ENCODE data around the gene HELZ2.
"Not testable (repeated sequence)": the region's sequence is repeated elsewhere in the genome, so short reads cannot be mapped to it uniquely, and the experiment has no call there.

The HELZ2 gene

DNA sequence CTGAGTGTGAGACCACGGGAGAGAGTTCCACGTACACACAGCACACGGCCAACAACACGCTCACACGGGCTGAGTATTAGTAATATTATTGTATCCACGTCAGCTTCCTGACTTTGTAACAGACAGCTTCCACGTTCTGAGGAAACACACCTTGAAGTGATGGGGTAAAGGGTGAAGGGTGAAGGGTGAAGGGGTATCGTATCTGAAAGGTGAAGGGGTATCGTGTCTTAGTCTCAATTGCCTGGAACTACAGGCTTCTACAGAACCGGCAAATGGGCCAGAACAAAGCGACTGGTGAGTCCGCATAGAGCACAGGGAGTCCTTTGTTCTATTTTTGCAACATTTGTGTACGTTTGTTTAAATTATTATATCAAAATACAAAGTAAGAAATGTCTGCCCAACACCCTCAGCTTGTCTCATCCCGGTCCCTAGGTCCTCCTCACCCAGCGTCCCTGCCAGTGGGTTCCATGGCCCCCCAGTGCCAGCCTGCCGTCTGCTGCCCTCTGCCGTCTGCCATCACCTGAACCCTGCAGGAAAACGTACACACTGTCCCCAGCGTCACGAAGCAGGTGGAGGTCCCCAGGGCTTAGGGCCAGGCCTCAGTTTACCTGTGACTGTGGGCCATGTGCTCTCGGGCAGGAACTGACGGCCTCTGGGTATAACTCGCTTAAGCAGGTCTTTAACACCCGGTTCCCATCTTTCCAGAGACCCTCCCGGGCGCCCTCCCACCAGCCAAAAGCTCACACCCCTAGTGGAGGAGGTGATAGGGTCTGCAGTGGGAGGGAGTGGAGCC lies 4.4 kb upstream of the HELZ2 start:
- no peak for DNase-seq (ENCODE audit: low read depth, low spot score)

- no peak for DNase-seq (ENCODE audit: low read depth, low spot score)
These were observed 3.4 kb upstream of the HELZ2 start for GRCh38 chr20:63577317-63577894.

DNA sequence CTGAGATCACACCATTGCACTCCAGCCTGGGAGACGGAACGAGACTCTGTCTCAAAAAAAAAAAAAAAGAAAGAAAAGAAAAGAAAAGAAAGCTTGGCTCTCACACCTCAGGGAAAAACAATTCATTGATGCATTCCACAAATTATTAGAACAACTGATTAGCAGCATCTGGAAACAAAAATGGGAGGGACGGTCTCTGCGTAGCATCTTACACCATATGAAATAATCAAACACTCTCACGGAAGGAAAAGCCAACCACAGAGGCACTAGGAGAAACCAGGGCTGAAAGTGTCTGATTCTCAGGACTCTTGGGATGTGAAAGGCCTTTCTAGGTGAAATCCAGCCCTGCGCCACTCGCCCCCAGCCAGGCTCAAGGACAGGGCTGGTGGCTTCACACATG lies 2.3 kb upstream of the HELZ2 start:
- DNase-seq (ENCODE audit: low read depth, low spot score), result no peak

GRCh38 chr20:63574829-63575743 lies 1.0 kb upstream of the HELZ2 start:
- no peak for DNase-seq (ENCODE audit: low read depth, low spot score)

- no peak for DNase-seq (ENCODE audit: low read depth, low spot score)
These were observed 350 bp downstream of the HELZ2 start for GRCh38 chr20:63573647-63574131.

DNA sequence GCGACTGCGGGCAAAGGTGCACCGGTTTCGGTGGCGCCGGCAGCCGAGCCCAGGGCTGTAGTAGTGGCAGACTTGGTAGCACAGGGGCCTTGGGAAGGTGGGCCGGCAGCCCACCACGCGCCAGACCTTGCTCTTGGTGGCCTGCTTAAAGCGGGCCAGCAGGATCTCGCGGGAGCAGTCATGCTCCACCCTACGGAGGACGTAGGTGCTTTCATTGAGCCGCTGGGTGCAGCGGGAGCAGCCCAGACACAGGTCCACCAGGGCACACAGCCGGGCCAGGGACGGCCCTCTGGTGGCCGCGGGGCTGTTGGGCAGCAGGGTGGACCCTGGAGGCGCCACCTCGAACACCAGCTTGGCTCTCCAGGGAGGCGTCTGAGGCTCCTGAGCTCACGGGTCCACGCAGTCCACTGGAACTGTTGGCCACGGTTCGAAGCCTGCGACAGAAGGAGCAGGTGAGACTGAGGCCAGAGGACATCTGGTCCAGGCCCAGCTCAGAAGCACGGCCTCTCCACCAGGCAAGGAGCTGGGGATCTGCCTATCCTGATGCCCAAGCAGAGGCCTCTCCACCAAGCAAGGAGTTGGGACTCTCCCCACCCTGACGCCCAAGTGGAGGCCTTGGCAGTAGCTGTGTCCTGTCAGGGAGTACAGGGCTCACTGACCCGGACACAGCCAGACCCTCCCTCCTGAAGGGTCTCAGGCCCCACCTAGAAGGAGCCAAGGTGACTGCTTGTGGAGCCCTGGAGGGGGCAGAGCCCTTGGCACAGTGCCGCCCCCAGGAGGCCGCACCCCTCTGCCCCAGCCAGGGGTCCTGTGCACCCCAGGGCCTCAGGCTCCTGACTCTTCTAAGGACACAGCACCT lies 1.0 kb downstream of the HELZ2 start:
- DNase-seq (ENCODE audit: low read depth, low spot score), result no peak

- no peak for DNase-seq (ENCODE audit: low read depth, low spot score)
These were observed 1.8 kb downstream of the HELZ2 start for GRCh38 chr20:63572071-63572787.

DNA sequence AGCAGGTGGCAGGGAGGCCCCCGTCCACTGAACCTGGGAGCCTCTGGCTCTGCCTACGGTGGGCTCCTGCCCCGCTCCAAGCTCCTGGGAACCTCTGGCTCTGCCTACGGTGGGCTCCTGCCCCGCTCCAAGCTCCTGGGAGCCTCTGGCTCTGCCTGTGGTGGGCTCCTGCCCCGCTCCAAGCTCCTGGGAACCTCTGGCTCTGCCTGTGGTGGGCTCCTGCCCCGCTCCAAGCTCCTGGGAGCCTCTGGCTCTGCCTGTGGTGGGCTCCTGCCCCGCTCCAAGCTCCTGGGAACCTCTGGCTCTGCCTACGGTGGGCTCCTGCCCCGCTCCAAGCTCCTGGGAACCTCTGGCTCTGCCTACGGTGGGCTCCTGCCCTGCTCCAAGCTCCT lies 3.0 kb downstream of the HELZ2 start:
- not testable (repeated sequence) for DNase-seq (ENCODE audit: low read depth, low spot score)

GRCh38 chr20:63570281-63571086 lies 3.6 kb downstream of the HELZ2 start:
- DNase-seq (ENCODE audit: low read depth, low spot score), result no peak

DNA sequence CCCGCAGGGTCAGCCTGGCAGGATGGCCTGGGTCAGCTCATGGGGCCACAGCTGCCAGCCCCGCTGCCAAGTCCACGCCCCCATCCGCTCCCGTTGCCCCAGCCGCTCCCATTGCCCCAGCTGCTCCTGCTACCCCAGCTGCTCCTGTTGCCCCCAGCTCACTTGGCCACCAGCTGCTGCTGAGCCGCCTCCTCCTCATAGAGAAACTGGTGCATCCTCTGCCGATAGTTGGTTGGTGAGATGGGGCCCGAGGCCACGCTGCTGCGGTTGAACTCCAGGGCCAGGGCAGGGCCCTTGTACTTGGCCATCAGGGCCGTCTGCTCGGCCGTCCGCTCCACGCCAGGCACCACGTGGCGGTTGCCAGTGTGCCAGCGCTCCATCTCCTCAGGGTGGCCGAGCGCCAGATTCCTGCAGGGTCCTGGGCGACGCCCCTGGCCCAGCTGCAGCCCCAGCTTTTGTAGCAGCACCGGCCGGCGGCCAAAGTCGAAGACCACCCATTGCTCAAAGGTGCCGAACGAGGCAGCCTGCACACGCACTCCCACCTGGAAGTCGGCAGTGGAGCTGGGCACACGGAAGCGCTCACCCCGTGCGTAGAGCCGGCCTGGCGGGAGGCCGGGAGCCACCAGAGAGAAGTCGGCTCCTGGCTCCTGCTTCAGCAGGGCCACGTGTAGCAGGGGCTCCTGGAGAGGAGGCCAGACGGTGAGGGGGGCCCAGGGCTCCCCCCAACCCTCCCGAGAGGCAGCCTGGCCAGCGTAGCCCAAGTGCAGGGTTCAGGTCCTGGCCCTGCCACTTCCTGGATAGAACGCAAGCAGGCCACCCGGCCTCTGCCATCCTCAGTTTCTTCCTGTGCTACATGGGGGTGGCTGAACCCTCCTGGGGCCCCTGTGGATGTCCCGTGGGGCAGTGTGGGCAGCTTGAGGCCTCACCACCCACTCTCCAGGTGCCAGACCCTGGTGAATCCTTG lies 4.8 kb downstream of the HELZ2 start:
- no peak for DNase-seq (ENCODE audit: low read depth, low spot score)

GRCh38 chr20:63568170-63568981 lies 5.7 kb downstream of the HELZ2 start:
- no peak for DNase-seq (ENCODE audit: low read depth, low spot score)

DNA sequence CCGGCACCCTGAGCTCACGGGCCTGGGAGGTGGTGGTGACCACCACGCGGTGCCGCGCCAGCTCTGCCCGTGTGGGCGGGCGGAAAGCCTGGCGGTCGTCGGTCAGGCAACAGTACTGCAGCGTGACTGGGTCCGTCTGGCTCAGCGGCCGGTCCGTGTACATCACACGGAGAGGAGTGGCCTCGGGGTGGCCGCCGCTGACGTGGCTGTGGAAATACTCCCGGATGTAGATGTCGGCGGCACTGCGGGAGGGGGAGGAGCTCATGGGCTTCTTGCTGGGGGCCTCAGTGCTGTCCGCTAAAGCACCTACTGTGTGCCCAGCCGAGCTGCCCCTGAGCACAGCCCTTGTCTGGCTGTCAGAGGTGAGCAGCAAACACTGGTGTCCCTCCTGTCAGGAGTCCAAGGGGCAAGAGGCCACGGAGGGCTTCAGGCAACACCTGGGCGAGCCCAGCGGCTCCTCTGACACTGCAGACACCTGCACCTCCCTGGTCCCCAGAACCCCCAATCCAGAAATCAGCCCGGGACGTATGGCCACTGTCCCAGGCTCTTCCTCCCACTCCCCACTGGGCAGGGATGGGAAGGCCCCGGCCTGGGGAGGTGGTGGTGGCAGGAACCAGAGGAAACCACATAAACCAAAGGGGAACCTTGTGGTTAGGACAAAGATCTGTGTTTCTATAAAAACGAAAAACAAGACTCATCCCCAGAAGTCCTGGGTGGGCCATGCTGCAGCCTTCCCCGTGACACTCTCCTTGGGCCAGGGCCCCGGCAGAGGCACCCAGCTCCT lies 6.5 kb downstream of the HELZ2 start:
- DNase-seq (ENCODE audit: low read depth, low spot score), result no peak

GRCh38 chr20:63567136-63567385 lies 7.0 kb downstream of the HELZ2 start:
- no peak for DNase-seq (ENCODE audit: low read depth, low spot score)

GRCh38 chr20:63566395-63567135 lies 7.5 kb downstream of the HELZ2 start:
- DNase-seq (ENCODE audit: low read depth, low spot score), result no peak

DNA sequence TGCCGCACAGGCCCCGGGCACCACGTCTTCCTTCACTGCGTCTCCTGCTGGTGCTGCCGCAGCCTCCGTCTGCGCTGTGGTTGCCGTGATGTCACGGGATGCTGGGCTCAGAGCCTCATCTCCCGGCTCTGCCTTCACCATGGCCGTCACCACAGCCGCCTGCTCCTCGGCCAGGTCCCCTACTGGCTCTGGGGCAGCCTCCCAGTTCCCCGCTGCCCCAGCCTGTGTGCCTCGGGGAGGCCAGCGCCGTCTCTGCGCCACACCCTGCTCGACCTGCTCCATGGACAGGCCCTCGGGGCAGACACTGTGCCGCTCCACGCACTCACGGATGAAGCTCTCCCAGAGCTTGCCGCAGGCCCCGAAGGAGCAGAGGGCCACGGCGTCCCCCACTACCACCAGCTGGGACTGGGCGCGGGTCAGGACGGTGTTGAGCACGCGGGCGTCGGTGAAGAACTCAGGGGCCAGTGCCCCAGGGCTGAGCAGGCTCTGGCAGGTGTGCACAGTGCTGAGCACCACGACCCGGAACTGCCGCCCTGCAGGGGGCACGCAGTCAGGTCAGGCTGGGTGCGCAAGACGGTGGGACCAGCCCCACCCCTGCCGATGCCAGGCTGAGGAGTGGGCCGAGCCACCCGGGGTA lies 8.2 kb downstream of the HELZ2 start:
- no peak for DNase-seq (ENCODE audit: low read depth, low spot score)
